Measurements from ENCODE around the gene MTURN. TPM values are rescaled to one million over a fixed set of nuclear protein-coding genes. Genes with fewer than 3 reads are reported as not detected.

MTURN gene
- total RNA-seq, 2 experiments from 2014 or later = 38.4 to 38.9 TPM

GRCh38 chr7:30163231-30163894 is 28.6 kb downstream of the MTURN start:
- no peaks in the 10 kb centered on the region for H3K36me3 ChIP-seq (ENCODE audit: insufficient read depth, low read length)
- Mint-ChIP-seq H3K9me3 (no peaks in the 10 kb centered on the region), H3K4me1 (ENCODE audit: low read depth) (peaks cover 48% of the 10 kb centered on the region), H3K4me3 (peak overlapping the region; percentile 52), H3K36me3 (ENCODE audit: low read depth) (no peaks in the 10 kb centered on the region), H3K27ac (peak overlapping the region; percentile 70), H3K27me3 (no peaks in the 10 kb centered on the region)
- no peak overlapping the region for H3K27ac ChIP-seq (ENCODE audit: low read depth in 1 of 2, low read length in 2 of 2)
- DNase-seq (peak in 4 of 14 experiments; percentile 3 to 66 (median 23)), ATAC-seq (ENCODE audit: poor library complexity) (no peak)
- H3K9me3 ChIP-seq (ENCODE audit: control insufficient read depth in 1 of 2, insufficient read depth in 1 of 2, low read length in 2 of 2) = no peaks in the 10 kb centered on the region
- no peaks in the 10 kb centered on the region for H3K27me3 ChIP-seq (ENCODE audit: control insufficient read depth in 1 of 2, insufficient read depth in 2 of 2, low read length in 2 of 2)
- no peak for TF ChIP-seq CTCF (IDR thresholded peaks at IDR 0.05)
- ChIA-PET CTCF (no interaction called here), POLR2A (interaction anchor here (1.0 to 2.4 kb wide), 3 partner anchors 14 to 29 kb away, joined by 3 to 12 read pairs (median 3); partner anchors contain the start of gene MTURN)
- H3K4me1 ChIP-seq (ENCODE audit: insufficient read depth, low read length) = peaks cover 14% of the 10 kb centered on the region
- intact Hi-C loops (cut with DNase I, micrococcal nuclease) = loop anchor here (5.0 to 10.0 kb wide), 3 partner anchors 191 to 399 kb away; no protein-coding TSS in a partner anchor
- no peak overlapping the region for H3K4me3 ChIP-seq (ENCODE audit: low read length)

- no peak for ATAC-seq (ENCODE audit: poor library complexity)
- Mint-ChIP-seq H3K36me3 (ENCODE audit: low read depth) (no peaks in the 10 kb centered on the region), H3K9me3 (no peaks in the 10 kb centered on the region), H3K4me1 (ENCODE audit: low read depth) (peaks cover 36% of the 10 kb centered on the region), H3K27me3 (no peaks in the 10 kb centered on the region), H3K4me3 (no peak overlapping the region), H3K27ac (no peak overlapping the region)
- Histone ChIP-seq H3K27ac (ENCODE audit: low read depth in 1 of 2, low read length in 2 of 2) (no peak overlapping the region), H3K4me3 (ENCODE audit: low read length) (no peak overlapping the region), H3K4me1 (ENCODE audit: insufficient read depth, low read length) (peaks cover 13% of the 10 kb centered on the region), H3K36me3 (ENCODE audit: insufficient read depth, low read length) (no peaks in the 10 kb centered on the region), H3K9me3 (ENCODE audit: control insufficient read depth in 1 of 2, insufficient read depth in 1 of 2, low read length in 2 of 2) (no peaks in the 10 kb centered on the region), H3K27me3 (ENCODE audit: control insufficient read depth in 1 of 2, insufficient read depth in 2 of 2, low read length in 2 of 2) (no peaks in the 10 kb centered on the region)
- POLR2A ChIA-PET = no interaction called here
- peak in 3 of 14 experiments; percentile 43 to 51 (median 46) for DNase-seq
- peak; percentile 34 for TF ChIP-seq CTCF (IDR thresholded peaks at IDR 0.05)
- intact Hi-C loops (cut with DNase I, micrococcal nuclease) = loop anchor here (2.0 to 10.0 kb wide), 4 partner anchors 190 to 398 kb away; no protein-coding TSS in a partner anchor
- CTCF ChIA-PET = interaction anchor here (0.8 to 1.3 kb wide), 2 partner anchors 18 to 21 kb away, joined by 3 to 4 read pairs; no protein-coding TSS in a partner anchor
These were observed 29.8 kb downstream of the MTURN start for GRCh38 chr7:30164567-30164966.

- no peak overlapping the region for H3K27ac ChIP-seq (ENCODE audit: low read depth in 1 of 2, low read length in 2 of 2)
These were observed 30.8 kb downstream of the MTURN start for GRCh38 chr7:30165590-30165989.

More at GRCh38 chr7:30165590-30165989, 30.8 kb downstream of the MTURN start:
- Mint-ChIP-seq H3K27me3 (no peaks in the 10 kb centered on the region), H3K36me3 (ENCODE audit: low read depth) (no peaks in the 10 kb centered on the region), H3K4me1 (ENCODE audit: low read depth) (peaks cover 27% of the 10 kb centered on the region), H3K27ac (no peak overlapping the region), H3K4me3 (no peak overlapping the region), H3K9me3 (no peaks in the 10 kb centered on the region)
- H3K9me3 ChIP-seq (ENCODE audit: control insufficient read depth in 1 of 2, insufficient read depth in 1 of 2, low read length in 2 of 2) = no peaks in the 10 kb centered on the region
- no peaks in the 10 kb centered on the region for H3K36me3 ChIP-seq (ENCODE audit: insufficient read depth, low read length)
- no peak overlapping the region for H3K4me3 ChIP-seq (ENCODE audit: low read length)
- DNase-seq = no peak
- H3K4me1 ChIP-seq (ENCODE audit: insufficient read depth, low read length) = peaks cover 8% of the 10 kb centered on the region
- ChIA-PET POLR2A (no interaction called here), CTCF (no interaction called here)
- TF ChIP-seq CTCF (IDR thresholded peaks at IDR 0.05) = no peak
- no peaks in the 10 kb centered on the region for H3K27me3 ChIP-seq (ENCODE audit: control insufficient read depth in 1 of 2, insufficient read depth in 2 of 2, low read length in 2 of 2)
- no peak for ATAC-seq (ENCODE audit: poor library complexity)
- intact Hi-C loops (cut with DNase I, micrococcal nuclease) = loop anchor here (2.0 to 10.0 kb wide), 3 partner anchors 187 to 397 kb away; no protein-coding TSS in a partner anchor

Measured in CD4-positive, alpha-beta T cell (primary cell).